Esophagus squamous epithelium (tissue), 4 donors: ENCODE results near the gene ARMH1.

Experiments used
- POLR2A ChIP-seq, 4 donors: fragments of 450-650 bp; IDR thresholded peaks; one replicate each; pipeline ENCODE4 v1.6.1; 2017; ENCODE audit warnings: antibody characterized with exemption in 4 of 4, mild to moderate bottlenecking in 4 of 4, moderate library complexity in 3 of 4
- TF ChIP-seq, protein P1 (sequence below), 6 experiments: fragments of 450-650 bp in 4 of 6; fragments of 200-600 bp in 2 of 6; sonication (generic) in 2 of 6; IDR thresholded peaks; one replicate each; pipeline ENCODE4 v1.5.1; 2016 to 2019; ENCODE audit warnings: antibody characterized with exemption in 6 of 6, mild to moderate bottlenecking in 4 of 6, moderate library complexity in 4 of 6

DNA sequence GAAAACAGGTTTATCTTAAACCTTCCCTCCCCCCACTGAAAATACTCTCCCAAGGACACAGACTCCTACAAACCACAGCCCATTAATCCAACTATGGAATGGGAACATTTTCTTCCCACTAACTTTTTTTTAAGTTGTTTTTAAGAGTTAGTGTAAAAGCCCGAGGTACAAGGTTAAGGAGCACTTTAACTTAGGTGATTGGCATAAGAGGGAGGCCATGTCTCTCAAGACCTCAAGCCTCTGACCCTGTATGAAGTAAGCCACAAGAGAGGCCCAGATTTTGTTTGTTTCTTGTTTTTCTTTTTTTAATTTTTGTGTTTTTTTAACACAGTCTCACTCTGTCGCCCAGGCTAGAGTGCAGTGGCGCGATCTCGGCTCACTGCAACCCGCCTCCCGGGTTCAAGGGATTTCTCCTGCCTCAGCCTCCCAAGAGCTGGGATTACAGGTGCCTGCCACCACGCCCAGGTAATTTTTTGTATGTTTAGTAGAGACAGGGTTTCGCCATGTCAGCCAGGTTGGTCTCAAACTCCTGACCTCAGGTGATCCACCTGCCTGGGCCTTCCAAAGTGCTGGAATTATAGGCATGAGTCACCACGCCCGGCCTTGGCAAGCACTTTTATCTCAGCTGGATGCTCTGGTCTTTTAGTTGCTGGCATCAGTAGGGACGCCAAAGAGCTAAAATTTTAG is 14.4 kb downstream of the ARMH1 start:
- TF ChIP-seq, protein P1, sequence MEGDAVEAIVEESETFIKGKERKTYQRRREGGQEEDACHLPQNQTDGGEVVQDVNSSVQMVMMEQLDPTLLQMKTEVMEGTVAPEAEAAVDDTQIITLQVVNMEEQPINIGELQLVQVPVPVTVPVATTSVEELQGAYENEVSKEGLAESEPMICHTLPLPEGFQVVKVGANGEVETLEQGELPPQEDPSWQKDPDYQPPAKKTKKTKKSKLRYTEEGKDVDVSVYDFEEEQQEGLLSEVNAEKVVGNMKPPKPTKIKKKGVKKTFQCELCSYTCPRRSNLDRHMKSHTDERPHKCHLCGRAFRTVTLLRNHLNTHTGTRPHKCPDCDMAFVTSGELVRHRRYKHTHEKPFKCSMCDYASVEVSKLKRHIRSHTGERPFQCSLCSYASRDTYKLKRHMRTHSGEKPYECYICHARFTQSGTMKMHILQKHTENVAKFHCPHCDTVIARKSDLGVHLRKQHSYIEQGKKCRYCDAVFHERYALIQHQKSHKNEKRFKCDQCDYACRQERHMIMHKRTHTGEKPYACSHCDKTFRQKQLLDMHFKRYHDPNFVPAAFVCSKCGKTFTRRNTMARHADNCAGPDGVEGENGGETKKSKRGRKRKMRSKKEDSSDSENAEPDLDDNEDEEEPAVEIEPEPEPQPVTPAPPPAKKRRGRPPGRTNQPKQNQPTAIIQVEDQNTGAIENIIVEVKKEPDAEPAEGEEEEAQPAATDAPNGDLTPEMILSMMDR (IDR thresholded peaks at IDR 0.05), result no peak
- TF ChIP-seq POLR2A (IDR thresholded peaks at IDR 0.05), result no peak
